ENCODE measurements around the gene ZBTB20. TPM values are rescaled to one million over a fixed set of nuclear protein-coding genes. Genes with fewer than 3 reads are reported as not detected.

ZBTB20 gene
- total RNA-seq, 4 donors from 2014 or later, result 69.9 to 112 (median 80.8) TPM

DNA sequence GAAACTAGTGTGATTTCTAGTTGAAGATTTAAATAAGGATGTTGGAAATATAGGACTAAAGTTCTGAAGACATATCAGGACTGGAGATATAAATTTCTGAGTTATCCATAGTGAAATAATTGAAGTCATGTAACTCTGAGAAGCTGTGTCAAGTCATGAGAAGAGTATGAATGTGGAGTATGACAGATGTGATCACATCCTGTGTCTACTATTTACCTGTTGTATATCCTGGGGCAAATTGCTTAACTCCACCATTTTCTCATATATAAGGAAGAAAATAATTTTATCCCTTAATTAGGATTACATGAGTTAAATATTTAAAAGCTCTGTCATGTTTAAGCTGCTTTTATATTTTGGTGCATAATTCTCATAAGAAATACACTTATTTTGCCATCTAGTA, 350.3 kb downstream of the ZBTB20 start:
- H3K4me3 ChIP-seq, result no peak overlapping the region
- peaks cover 0 to 5% (median 0%) of the 10 kb centered on the region in 4 donors for H3K4me1 ChIP-seq
- H3K36me3 ChIP-seq, result no peaks in the 10 kb centered on the region
- no peak for TF ChIP-seq EP300 (IDR thresholded peaks at IDR 0.05)
- TF ChIP-seq, protein P1, sequence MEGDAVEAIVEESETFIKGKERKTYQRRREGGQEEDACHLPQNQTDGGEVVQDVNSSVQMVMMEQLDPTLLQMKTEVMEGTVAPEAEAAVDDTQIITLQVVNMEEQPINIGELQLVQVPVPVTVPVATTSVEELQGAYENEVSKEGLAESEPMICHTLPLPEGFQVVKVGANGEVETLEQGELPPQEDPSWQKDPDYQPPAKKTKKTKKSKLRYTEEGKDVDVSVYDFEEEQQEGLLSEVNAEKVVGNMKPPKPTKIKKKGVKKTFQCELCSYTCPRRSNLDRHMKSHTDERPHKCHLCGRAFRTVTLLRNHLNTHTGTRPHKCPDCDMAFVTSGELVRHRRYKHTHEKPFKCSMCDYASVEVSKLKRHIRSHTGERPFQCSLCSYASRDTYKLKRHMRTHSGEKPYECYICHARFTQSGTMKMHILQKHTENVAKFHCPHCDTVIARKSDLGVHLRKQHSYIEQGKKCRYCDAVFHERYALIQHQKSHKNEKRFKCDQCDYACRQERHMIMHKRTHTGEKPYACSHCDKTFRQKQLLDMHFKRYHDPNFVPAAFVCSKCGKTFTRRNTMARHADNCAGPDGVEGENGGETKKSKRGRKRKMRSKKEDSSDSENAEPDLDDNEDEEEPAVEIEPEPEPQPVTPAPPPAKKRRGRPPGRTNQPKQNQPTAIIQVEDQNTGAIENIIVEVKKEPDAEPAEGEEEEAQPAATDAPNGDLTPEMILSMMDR (IDR thresholded peaks at IDR 0.05), result no peak
- no peaks in the 10 kb centered on the region for H3K27me3 ChIP-seq
- no peak for DNase-seq (ENCODE audit: extremely low spot score)
- H3K9me3 ChIP-seq, result no peaks in the 10 kb centered on the region
- intact Hi-C loops (cut with DNase I), result no loop called here
- no peak overlapping the region for H3K27ac ChIP-seq (replicated peaks in 1 of 4)

DNA sequence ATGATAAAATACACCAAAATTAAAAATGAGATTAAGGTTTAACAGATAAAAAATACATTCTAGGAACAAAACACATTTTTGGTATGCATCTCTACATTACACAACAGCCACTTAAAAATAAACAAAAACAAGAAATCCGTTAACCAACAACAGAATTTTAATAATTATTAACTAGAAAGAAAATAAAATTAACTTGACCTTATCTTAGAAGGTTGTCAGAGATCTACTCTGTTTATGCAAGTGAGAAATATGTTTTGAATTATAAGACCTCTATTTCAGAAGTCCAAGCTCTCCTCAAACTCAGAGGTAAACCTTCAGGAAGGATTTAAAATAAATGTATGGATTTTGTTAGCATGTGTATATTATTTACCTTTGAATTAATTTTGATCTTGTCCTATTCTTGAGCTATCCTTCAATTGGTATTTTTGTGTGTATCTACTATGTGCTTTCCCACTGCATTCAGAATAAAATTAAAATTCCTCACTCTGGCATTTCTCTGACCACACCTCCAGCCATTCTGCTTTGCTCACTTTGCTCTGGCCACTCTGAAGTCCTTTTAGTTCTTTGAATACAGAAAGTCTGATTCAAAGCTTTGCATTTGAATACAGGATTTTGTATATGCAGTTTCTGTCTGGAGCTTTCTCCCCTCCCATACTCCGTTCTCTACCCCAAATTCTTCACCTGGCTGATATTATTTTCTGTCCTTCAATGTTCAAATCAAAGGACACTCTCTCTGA, 352.0 kb downstream of the ZBTB20 start:
- DNase-seq (ENCODE audit: extremely low spot score), result no peak
- Histone ChIP-seq H3K9me3 (no peaks in the 10 kb centered on the region), H3K36me3 (no peaks in the 10 kb centered on the region), H3K27me3 (no peaks in the 10 kb centered on the region), H3K27ac (replicated peaks in 1 of 4) (no peak overlapping the region), H3K4me1 (peaks cover 0 to 5% (median 0%) of the 10 kb centered on the region in 4 donors), H3K4me3 (no peak overlapping the region)
- WGBS, result 89% methylated on average over 2 of the region's 2 CpGs
- intact Hi-C loops (cut with DNase I), result no loop called here
- no peak for TF ChIP-seq EP300 (IDR thresholded peaks at IDR 0.05)

- H3K4me3 ChIP-seq, result no peak overlapping the region
- no peak for DNase-seq (ENCODE audit: extremely low spot score)
- no peaks in the 10 kb centered on the region for H3K36me3 ChIP-seq
- TF ChIP-seq, protein P1 (IDR thresholded peaks at IDR 0.05), result no peak
- TF ChIP-seq POLR2A (IDR thresholded peaks at IDR 0.05; ENCODE audit: low read depth), result no peak
- no peak for TF ChIP-seq POLR2AphosphoS5 (IDR thresholded peaks at IDR 0.05)
- TF ChIP-seq EP300 (IDR thresholded peaks at IDR 0.05), result no peak
- peaks cover 0 to 5% (median 0%) of the 10 kb centered on the region in 4 donors for H3K4me1 ChIP-seq
- no peaks in the 10 kb centered on the region for H3K9me3 ChIP-seq
- no peak overlapping the region for H3K27ac ChIP-seq (replicated peaks in 1 of 4)
- WGBS, result 98% methylated on average over 2 of the region's 2 CpGs
- no peaks in the 10 kb centered on the region for H3K27me3 ChIP-seq
- intact Hi-C loops (cut with DNase I), result no loop called here
Observed at GRCh38 chr3:114792159-114792918, 354.7 kb downstream of the ZBTB20 start.

GRCh38 chr3:114790752-114791151, 356.3 kb downstream of the ZBTB20 start:
- DNase-seq (ENCODE audit: extremely low spot score), result no peak
- intact Hi-C loops (cut with DNase I), result no loop called here
- Histone ChIP-seq H3K27ac (replicated peaks in 1 of 4) (no peak overlapping the region), H3K9me3 (no peaks in the 10 kb centered on the region), H3K36me3 (no peaks in the 10 kb centered on the region), H3K27me3 (no peaks in the 10 kb centered on the region), H3K4me1 (peaks cover 0 to 5% (median 0%) of the 10 kb centered on the region in 4 donors), H3K4me3 (no peak overlapping the region)
- TF ChIP-seq POLR2A (IDR thresholded peaks at IDR 0.05; ENCODE audit: low read depth) (no peak), POLR2AphosphoS5 (IDR thresholded peaks at IDR 0.05) (no peak), EP300 (IDR thresholded peaks at IDR 0.05) (no peak)
- TF ChIP-seq, protein P1 (IDR thresholded peaks at IDR 0.05), result no peak

DNA sequence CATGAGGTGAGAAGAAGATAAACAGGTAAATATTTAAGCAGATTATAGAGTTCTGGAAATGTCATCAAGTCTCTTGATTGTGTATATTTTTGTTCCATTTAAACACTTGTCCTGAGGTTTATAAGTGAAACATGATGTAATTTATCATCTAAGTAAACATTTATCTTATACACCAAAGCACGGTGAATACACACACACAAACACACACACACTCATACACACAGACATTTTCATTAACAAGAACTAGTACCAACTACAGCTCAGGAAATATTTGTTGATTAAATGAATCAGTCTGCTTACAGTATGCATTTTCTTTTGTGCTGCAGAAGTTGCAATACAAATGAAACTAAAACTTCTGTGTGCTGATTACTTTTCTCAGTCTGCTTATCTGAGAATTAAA, 357.3 kb downstream of the ZBTB20 start:
- no peak for DNase-seq (ENCODE audit: extremely low spot score)
- no peaks in the 10 kb centered on the region for H3K9me3 ChIP-seq
- WGBS, result 34% methylated on average over 1 of the region's 1 CpG
- no peaks in the 10 kb centered on the region for H3K36me3 ChIP-seq
- no peaks in the 10 kb centered on the region for H3K4me1 ChIP-seq
- H3K27me3 ChIP-seq, result no peaks in the 10 kb centered on the region
- no peak overlapping the region for H3K4me3 ChIP-seq
- no peak overlapping the region for H3K27ac ChIP-seq (replicated peaks in 1 of 4)
- intact Hi-C loops (cut with DNase I), result no loop called here
- TF ChIP-seq EP300 (IDR thresholded peaks at IDR 0.05), result no peak
- TF ChIP-seq, protein P1 (IDR thresholded peaks at IDR 0.05), result no peak
- TF ChIP-seq POLR2AphosphoS5 (IDR thresholded peaks at IDR 0.05), result no peak
- TF ChIP-seq POLR2A (IDR thresholded peaks at IDR 0.05; ENCODE audit: low read depth), result no peak

Measured in esophagus muscularis mucosa (tissue), 4 donors.